HEK293T (cell line): ENCODE measurements around the gene KCNQ1.

Experiments used
- ARNT ChIP-seq: fragments of 450-650 bp; IDR thresholded peaks from 2 replicates; pipeline ENCODE4 v1.6.1; 2017; ENCODE audit warnings: mild to moderate bottlenecking
- BHLHE40 ChIP-seq: fragments of 450-650 bp; IDR thresholded peaks from 2 replicates; pipeline ENCODE4 v1.6.1; 2016; ENCODE audit warnings: mild to moderate bottlenecking, moderate library complexity, borderline replicate concordance
- CTBP1 ChIP-seq: fragments of 450-650 bp; IDR thresholded peaks from 2 replicates; pipeline ENCODE4 v1.6.1; 2016; ENCODE audit warnings: borderline replicate concordance
- ELF4 ChIP-seq: fragments of 450-650 bp; IDR thresholded peaks from 2 replicates; pipeline ENCODE4 v1.6.1; 2017; ENCODE audit warnings: antibody characterized with exemption
- FOXK2 ChIP-seq: fragments of 450-650 bp; IDR thresholded peaks from 2 replicates; pipeline ENCODE4 v1.6.1; 2016; ENCODE audit warnings: mild to moderate bottlenecking
- FOXM1 ChIP-seq: fragments of 450-650 bp; IDR thresholded peaks from 2 replicates; pipeline ENCODE4 v1.6.1; 2017; ENCODE audit warnings: mild to moderate bottlenecking, borderline replicate concordance
- HDGF ChIP-seq: fragments of 450-650 bp; IDR thresholded peaks from 2 replicates; pipeline ENCODE4 v1.6.1; 2017; ENCODE audit warnings: antibody characterized with exemption, borderline replicate concordance
- L3MBTL2 ChIP-seq: fragments of 450-650 bp; conservative IDR thresholded peaks from 2 replicates; pipeline ENCODE4 v1.6.1; 2016; ENCODE audit warnings: mild to moderate bottlenecking
- LEF1 ChIP-seq: fragments of 450-650 bp; IDR thresholded peaks from 2 replicates; pipeline ENCODE4 v1.6.1; 2017; ENCODE audit warnings: mild to moderate bottlenecking, borderline replicate concordance
- NFRKB ChIP-seq: fragments of 450-650 bp; IDR thresholded peaks from 2 replicates; pipeline ENCODE4 v1.6.1; 2016; ENCODE audit warnings: mild to moderate bottlenecking, moderate library complexity
- SP1 ChIP-seq: fragments of 450-650 bp; IDR thresholded peaks from 2 replicates; pipeline ENCODE4 v1.6.1; 2017
- SUZ12 ChIP-seq: fragments of 450-650 bp; IDR thresholded peaks from 2 replicates; pipeline ENCODE4 v1.6.1; 2016; ENCODE audit warnings: mild to moderate bottlenecking
- ZNF384 ChIP-seq: fragments of 450-650 bp; IDR thresholded peaks from 2 replicates; pipeline ENCODE4 v1.6.1; 2016

DNA sequence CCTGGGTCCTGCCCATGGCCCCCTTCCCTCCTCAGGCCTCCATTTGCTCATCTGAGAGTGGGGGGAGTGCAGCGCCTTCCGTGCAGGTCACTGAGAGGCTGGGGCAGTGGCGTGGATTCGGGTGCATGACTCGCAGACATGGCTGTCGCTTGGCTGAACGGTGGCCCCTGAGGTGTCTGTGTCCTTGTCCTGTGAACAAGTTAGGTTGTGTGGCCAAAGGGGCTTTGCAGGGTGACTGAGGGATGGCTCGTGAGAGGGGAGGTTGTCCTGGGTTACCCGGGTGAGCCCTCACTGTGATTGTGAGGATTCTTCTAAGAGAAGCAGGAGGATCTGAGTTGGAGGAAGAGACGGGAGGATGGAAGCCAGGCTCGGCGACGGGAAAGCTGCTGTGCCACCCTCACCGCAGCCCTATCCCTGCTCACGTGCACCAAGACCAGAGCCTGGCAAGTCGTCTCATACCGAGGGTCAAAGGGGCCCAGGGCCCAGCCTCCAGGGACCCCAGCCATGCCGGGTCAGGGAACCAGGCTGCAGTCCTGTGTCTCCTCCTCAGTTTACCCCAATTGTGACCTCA is 79.1 kb downstream of the KCNQ1 start:
- TF ChIP-seq FOXM1 (no peak), SUZ12 (no peak), ZNF384 (no peak), FOXK2 (no peak), BHLHE40 (no peak), SP1 (no peak), ELF4 (no peak), L3MBTL2 (no peak), ARNT (no peak), CTBP1 (no peak), HDGF (no peak), NFRKB (no peak), LEF1 (no peak)
